Pons (tissue), 1 donor: Measurements from ENCODE around the gene CD209.
"Not testable (repeated sequence)": the region's sequence is repeated elsewhere in the genome, so short reads cannot be mapped to it uniquely, and the experiment has no call there.

Experiments used
- DNase-seq: peaks from one replicate; pipeline ENCODE4 v3.0.0-alpha.2; 2016; ENCODE audit warnings: low spot score

The CD209 gene, protein sequence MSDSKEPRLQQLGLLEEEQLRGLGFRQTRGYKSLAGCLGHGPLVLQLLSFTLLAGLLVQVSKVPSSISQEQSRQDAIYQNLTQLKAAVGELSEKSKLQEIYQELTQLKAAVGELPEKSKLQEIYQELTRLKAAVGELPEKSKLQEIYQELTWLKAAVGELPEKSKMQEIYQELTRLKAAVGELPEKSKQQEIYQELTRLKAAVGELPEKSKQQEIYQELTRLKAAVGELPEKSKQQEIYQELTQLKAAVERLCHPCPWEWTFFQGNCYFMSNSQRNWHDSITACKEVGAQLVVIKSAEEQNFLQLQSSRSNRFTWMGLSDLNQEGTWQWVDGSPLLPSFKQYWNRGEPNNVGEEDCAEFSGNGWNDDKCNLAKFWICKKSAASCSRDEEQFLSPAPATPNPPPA

DNA sequence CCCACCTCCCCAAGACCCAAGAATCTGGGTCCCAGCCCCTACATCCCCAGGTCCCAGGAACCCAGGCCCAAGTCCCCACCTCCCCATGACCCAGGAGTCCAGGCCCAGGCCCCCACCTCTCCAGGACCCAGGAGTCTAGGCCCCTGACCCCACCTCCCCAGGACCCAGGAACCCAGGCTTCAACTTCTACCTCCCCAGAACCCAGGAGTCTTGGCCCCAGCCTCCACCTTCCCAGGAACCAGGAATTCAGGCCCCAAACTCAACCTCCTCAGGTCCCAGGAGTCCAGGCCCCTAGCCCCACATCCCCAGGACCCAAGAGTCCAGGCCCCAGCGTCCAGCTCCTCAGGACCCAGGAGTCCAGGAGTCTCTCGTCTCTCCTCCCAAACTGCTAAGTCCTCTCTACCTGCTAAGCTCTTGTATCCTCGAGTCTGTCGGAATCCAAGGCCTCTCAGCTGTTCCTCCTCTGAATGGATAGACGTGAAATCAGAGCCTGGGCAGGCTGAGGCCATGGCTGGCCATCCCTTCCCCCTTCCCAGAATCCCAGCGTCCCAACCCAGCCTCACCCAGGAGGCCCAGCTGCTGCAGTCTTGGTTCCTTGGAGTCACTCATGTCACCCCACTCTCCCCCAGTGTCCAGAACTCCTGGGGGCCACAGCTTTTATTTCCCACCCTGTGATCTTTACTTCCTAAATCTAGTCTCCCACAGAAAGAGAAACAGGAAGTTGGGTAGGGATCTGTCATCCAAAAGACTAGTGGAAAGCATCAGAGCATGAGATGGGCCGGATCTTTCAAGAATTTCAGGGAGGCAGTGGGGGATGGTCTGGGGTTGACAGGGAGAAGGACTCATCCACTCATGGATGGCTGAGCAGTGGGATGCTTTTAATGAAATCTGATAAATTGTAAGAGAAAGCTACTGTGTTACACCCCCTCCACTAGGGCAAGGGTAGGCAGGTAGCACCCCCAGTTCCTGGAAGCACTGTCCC is at the start of gene CD209:
Gene CD209, minus strand, starts transcription at position 632 of the 982 bp plus-strand sequence. Its CDS starts 23 bp downstream, at position 609.
- DNase-seq: no peak

DNA sequence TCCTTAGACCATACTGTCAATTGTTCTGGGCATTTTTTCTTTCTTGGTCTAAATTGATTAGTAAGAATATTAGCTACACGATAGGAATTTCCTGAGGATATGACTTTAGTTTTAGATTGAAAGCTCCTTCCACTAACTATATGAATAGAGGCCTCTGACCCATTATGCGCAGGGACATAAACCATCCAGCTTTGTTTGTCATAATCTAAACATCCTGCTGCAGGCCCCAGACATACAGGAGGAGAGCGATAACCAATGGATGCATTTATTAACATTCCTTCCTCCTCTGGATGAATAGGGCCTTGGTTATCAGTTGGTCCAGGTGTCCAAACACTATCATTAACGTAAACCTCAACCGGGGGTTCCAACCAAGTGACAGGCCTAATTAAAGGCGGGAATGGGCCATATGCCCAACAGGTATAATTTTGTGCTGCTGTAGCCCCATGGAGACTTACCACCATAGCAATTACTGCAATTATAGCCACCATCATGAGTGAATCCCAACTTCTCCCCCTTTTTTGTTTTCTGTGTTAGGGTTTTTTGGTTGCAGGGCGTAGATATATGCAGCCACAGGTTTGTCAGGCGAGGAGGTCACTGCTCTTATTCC is 48.3 kb upstream of the CD209 start:
- no peak for DNase-seq

DNA sequence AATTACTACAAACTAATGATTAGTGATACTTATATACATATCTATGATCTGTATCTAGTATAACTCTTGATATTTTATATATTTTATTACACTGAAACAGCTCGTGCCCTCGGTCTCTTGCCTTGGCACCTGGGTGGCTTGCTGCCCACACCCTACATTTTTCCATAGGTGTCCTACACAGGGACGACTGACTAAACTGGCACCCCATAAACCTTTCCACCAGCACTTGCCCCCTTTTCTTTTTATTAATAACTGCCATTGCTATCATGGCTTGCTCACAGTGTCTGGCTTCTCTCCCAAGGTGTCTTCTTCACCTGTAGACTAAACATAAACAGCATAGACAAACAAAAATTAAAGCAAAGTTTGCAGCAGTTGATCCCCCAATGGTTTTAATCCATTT is 46.2 kb upstream of the CD209 start:
- DNase-seq: no peak

DNA sequence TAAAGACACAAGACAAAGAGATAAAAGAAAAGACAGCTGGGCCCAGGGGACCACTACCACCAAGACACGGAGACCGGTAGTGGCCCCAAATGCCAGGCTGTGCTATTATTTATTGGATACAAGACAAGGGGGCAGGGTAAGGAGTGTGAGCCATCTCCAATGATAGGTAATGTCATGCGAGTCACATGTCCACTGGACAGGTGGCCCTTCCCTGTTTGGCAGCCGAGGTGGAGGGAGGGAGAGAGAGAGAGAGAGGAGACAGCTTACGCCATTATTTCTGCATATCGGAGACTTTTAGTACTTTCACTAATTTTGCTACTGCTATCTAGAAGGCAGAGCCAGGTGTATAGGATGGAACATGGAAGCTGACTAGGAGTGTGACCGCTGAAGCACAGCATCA is 45.4 kb upstream of the CD209 start:
- DNase-seq: not testable (repeated sequence)

DNA sequence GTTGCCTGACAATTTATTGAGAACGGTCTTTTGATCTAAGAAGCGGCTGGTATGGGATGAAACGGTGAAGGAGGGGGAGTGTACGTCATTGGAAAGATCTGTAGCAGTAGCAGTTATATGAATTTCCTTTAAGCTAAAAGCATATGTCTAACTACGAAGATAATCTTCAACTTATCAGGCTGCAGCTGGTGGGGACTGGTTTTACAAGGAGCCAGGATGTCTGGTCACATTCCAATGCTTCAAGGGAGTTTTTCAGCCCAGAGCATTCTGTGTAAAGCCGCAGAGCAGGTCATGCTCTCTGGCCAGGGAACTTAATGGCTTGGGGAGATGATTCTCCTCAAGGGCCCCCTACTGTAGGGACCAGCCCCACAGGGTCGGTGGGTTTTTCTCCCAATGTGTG is 44.9 kb upstream of the CD209 start:
- no peak for DNase-seq

DNA sequence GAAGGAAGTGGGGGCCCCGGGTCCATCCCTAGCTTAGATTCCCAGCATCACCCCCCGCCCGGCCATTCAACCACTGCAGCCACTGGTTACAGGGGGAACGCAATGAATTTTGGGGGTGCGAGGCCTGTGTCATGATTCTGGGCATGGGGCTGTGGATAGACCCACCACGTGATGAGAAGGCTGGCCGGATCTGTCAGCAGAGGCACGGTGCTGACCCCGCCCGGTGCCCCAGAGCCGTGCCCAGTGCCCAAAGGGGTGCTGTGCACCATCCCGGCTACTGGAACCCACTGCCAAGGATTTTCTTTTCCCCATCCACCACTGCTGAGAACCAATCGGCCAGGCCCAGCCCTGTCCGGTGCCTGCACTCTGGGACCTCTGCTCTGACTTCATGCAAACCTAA is 43.1 kb upstream of the CD209 start:
- no peak for DNase-seq

DNA sequence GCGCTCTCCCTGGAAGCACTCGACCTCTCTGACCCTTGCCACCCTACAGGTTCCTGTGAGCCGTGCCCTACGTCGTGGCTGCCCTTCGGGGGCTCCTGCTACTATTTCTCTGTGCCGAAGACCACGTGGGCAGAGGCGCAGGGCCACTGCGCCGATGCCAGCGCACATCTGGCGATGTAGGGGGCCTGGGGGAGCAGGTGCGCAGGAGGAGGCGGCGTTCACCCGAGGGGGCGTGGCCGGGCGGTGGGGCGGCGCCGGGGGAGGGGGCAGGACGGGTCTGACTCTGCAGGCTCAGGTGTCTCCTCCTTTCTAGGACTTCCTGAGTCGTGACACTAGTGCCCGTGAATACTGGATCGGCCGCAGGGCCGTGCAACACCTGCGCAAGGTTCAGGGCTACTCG is 42.1 kb upstream of the CD209 start:
- no peak for DNase-seq

DNA sequence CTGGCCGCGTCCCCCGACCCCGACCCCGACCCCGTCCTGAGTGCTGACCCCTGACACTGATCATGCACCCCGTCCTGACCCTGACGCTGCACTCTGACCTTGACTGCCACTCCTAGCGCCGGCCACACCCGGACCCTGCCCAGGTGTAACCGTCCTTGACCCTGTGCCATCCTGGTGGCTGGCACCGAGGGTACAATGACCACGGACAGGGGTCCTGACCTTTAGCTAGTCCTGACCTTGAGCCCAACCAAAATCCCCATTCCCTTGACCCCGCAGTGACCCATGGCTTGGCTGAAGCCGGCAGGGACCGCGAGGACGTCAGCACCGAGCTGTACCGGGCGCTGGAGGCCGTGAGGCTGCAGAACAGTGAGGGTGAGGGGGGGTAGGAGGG is 41.6 kb upstream of the CD209 start:
- DNase-seq: no peak

DNA sequence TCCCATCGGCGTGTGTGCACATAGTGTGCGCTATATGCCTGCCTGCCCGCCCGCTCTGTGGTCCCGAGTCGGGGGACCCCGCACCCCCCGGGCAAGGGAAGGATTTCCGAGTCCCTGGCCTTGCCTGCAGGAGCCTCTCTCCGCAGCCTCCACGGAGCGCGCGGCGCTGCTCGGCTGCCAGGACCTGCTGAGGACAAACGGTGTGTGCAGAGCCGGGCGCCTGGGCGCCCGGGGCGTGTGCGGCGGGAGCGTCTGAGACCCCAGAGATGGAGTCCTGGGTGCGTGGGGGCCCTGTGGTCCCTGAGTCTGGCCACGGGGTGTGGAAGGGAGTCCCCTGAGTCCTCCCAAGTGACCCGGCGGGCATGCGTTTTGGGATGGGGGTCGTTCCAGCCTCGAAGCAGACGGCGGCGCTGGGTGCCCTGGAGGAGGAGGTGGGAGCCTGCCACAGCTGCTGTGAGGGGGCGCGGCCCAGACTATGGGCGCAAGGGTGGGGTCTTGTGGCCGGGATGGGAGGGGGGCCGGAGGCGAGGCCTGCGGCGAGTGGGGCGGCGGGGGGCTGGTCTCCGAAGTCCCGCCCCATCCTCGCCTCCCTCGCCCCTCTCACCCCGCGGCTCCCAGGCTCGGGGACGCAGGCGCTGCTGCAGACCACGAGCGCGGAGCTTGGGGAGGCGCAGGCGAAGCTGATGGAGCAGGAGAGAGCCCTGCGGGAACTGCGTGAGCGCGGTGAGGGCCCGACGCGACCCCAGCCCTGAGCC is 41.0 kb upstream of the CD209 start:
- DNase-seq: no peak

DNA sequence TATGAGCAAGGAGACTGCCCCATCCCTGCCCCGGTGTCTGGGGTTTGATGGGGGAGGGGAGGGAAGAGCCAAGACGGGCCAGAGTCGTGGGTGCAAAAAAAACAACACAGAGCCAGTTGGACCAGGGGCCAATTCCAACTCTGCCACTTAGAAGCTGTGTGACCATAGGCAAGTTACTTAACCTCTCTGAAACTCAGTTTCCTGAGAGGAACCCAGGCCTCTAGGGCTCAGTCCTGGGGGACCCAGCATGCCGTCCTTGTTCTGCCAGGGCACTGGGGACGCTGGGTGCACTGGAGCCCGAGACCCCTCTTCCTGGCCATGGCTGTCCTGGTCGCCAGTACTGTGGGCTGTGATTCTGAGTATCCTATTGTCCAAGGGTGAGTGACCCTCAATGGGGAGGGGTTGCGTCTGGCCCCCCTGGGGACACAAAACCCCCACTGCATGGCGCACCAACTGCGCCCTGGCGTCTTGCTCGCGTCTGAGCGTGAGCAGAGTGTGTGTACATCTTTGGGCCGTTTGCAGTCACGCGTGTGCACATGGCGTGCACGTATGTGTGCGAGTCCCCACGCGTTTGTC is 40.4 kb upstream of the CD209 start:
- DNase-seq: no peak

DNA sequence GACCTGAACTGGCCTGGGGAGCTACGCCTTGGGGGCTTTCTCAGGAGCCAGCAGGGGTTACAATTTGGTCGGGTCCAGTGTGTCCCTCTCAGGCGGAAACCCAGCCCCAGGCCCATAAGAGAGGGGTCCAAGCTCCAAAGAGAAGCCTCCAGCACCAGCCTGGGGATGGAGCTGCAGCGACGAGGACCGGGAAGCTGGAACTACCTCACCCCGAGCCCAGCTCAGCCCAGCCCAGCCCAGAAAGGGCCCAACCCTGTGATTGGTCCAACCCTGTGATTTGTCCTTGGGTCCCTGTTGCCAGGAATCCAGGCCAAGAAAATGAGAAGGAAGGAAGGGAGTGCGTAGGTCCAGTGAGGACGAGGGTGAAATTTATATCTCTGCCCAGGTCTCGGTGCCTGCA is 39.8 kb upstream of the CD209 start:
- DNase-seq: no peak

DNA sequence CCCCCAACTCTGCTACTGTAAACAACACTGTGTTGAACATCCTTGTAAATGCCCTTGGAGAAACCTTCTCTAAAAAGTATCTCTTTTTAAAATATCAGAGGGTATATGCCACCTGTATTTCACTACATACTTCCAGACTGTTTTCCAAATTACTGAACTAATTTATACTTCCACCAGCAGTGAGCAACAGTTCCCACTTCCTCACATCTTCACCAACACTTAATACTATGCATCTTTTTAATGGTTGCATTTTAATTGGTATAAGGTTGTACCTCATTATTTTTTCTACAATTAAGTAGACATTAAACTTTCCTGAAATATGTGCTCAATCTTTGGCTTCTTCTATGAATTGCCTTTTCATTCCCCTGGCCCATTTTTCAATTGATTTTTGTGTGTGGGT is 37.5 kb upstream of the CD209 start:
- DNase-seq: no peak

DNA sequence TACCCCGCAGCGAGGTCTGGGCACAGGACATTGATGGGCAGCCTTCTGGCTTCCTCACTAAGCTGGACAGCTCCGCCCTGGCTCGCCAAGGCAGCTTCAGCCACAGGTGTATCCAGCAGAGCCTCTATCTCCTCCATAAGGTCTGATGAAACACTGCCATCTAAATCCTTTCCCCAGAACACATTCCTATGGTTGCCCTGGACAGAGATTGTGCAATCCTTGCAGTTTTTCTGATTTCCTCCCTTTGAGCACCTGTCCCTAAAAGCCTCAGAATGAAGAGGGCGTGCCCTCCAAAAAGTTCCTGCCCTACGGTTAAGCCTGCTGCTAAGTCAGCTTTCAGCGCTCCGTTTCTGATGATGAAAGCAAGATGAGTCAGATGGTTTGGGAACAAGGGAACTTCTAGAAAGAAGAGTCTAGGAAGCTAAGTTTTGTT is 36.7 kb upstream of the CD209 start:
- no peak for DNase-seq

DNA sequence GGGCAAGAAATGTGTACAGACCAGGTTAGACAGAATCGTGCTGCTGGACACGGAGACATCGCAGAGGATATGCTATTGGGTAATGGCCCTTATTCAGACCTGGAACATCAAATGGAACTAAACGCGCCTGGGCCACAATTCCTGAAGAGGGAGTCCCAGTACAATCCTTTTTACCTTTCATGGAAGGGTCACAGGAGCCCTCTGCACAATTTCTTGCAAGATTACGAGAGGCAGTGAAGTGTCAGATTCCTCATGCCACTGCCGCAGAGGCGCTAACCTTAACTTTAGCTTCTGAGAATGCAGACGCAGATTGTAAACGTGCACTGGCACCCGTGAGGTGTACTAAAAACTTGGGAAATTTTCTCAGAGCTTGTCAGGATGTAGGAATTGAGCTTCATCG is 33.8 kb upstream of the CD209 start:
- DNase-seq: no peak

DNA sequence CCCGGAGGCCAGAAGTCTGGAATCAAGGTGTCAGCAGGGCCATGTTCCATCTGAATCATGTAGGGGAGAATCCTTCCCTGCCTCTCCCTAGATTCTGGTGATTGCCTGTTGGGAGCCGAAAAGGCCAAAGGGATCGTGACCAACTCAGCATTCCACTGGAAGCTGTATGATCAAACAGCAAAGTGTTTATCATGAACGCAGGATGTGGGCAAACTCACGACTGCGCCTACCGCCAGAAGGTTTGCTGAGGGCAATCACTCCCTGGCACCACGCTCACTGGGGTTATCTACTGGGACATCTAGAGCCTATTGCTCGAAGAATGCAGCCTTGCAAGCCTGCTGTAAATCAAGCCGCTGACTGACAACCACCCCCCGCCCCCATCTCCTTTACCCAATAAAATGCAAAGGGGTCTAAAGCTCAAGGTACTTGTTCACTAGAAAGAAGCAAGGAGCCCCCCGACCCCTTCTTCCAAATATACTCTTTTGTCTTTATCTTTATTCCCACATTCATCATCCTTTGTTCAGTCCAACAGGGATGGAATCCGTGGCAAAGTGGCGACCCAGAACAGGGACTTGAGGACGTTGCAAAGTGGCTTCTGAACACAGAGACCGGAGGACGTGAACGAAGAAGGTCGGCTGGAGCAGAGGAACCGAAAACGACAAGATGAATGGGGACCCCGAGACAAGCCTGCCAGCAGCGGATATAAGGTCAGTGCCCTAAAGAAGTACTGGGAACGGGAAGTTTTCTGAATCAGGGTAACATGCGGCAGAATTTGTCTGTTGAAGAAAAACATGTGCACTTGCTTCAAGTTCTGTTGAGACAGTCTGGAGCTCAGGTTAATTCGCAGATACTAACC is 32.5 kb upstream of the CD209 start:
- no peak for DNase-seq

DNA sequence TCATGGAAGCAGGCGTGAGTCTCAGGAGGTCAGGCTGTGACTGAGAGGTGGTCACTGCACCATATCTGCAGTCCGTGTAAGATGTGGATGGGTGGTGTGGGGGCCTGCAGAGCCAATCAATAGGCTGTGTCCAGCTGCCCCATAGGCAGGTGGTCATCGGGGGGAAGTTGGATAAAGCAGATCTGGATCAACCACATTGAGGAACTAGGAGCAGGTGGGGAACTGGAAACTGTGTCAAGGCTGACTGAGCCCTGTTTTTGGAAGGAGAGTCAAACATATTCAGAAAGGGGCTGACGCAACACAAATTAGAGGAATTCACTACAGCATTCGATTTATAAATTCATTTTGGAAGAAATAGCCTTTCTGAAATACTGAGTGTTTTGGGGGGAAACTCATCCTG is 30.7 kb upstream of the CD209 start:
- peak; percentile 4 for DNase-seq

DNA sequence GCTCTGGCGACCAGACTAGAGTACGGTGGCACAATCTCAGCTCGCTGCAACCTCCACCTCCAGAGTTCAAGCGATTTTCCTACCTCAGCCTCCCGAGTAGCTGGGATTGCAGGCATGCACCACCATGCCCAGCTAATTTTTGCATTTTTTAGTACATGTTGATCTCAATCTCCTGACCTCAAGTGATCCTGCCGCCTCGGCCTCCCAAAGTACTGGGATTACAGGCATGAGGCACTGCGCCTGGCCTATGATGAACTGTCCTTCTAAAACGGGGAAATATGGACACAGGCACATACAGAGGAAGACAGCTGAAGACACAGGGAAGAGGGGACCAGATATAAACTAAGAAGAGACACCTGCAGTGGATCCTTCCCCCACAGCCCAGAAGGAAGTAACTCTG is 28.4 kb upstream of the CD209 start:
- no peak for DNase-seq

DNA sequence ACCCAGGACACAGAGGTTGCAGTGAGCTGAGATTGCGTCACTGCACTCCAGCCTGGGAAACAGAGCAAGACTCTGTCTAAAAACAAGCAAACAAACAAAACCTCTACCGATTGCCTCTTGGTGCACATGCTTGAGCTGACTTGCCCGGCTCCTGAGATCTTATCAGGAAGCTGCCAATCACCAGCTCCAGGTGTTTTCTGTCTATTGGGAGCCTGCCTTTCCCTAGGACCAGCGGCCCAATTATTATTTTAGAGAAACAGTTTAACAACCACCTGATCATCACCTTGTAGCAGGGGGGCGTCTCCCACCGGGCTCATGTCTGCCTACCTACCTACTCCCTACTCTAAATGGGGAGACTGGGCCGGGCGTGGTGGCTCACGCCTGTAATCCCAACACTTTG is 26.5 kb upstream of the CD209 start:
- DNase-seq: no peak

DNA sequence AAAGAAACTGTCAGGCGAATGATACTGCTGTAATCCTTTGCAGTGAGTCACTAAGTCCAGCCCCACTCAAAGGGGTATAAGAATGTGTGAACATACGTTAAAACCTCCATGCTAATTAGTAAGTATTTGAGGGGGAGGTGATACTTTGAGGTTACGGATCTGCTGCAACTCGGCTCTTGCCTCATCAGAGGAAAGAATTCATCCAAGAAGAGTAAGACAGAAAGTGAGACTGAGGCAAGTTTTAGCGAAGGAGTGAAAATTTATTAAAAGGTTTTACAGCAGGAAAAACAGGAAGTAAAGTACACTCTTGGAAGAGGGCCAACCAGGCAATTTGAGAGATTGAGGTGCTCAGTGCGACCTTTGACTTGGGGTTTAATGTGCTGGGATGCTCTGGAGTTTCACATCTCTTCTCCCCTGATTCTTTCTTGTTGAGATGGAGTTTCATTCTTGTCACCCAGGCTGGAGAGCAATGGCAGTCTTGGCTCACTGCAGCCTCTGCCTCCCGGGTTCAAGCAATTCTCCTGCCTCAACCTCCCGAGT is 25.5 kb upstream of the CD209 start:
- DNase-seq: no peak

DNA sequence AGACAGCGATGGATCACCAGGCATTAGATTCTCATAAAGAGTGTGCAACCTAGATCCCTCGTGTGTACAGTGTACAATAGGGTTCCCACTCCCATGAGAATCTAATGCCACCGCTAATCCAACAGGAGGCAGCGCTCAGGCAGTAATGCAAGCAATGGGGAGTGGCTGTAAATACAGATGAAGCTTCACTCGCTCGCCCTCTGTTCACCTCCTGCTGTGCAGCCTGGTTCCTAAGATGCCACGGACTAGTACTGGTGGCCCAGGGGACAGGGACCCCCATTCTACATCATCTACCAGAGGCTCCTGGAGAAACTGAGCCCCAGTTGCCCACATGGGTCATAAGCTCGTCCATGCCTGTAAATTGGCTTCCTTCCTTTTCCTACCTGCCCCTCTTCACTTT is 23.7 kb upstream of the CD209 start:
- no peak for DNase-seq
